ENCODE data around the gene DHRS9.
A peak's percentile ranks its signal among the peaks of the same experiment; 100 is the strongest.

Gene DHRS9

DNA sequence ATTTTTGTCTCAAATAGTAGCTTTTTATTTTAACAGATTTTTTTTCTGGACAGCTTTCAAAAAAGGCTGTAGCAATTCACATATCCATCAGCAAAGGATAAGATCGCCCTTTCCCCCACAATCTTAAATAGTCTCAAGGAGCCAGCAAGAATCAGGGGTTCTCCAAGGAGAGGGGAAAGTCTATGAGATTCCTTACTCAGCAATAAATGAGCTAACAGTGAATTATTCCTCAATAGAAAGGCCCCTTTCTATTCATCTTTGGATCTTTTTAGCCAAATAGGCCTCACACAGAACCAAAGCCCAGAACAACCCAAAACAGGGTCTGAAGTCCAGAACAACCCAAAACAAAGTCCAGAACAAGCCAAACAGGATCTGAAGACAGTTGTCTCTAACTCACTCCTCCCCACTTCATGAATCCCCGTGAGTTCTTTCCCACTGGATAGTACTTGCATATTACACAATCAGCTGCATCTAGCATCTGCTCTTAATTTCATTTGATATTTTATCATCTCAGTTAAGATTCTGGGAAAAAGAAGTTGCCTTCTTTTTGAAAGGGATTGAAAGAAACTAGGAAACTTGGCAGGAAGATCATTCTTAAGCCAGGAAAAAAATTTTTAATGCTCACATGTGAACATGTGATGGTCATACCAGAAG, 3.4 kb upstream of the DHRS9 start:
- no peak for DNase-seq (ENCODE audit: low read depth, low spot score)

DNA sequence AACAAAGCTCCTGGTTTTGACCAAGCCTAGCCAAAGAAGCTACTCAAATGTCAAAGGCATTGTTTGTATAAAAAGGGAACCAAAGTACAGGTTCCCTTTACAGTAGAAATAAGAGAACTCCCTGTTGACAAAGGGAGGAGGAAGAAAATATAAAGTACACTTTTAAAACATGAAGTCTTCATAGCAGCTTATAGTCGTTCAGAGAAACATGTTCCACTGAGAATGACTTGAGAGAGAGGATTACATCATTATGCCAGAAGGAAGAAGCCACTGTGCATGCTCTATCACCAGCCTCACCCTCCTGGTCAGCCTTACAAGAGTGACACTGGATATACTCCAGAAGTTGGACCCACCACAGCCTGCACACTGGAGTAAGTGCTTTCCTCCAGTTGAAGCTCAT, 2.5 kb upstream of the DHRS9 start:
- no peak for DNase-seq (ENCODE audit: low read depth, low spot score)

DNA sequence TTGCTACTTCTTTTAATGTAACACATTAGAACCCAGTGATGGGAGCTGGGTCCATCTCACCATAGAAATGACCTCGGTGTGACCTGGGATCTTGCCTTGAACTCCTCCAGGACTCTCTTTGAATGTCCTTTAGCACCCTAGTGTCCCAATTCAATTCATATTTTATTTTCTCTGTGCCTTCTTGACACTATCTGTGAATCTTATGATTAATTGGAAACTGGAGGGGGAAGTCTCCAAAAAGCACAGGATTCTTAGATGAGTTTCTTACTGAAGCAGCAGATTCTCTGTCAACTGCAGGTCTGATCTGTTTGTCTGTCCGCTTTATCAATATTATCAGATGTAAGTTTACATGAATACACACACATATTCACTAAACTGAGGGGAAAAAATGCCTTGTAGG, 470 bp downstream of the DHRS9 start:
- DNase-seq (ENCODE audit: low read depth, low spot score): no peak

DNA sequence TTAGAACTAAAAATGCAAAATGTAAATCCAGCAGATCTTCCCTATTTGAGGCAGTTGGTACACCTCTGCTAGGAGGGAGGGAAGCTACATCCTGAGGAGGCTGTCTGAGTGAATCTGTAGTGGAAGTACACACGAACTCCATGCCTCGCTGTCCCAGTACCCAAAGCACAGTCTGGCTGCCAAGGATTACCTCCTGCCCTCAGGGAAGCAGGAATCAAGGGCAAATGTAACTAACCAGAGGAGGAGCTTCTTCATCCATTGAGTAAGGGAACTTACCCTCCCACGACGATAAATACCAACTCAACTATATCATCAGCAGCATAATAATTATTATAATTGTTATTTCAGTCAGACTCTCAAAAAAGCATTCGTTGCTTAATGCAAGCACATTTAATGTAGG, 2.1 kb downstream of the DHRS9 start:
- no peak for DNase-seq (ENCODE audit: low read depth, low spot score)

DNA sequence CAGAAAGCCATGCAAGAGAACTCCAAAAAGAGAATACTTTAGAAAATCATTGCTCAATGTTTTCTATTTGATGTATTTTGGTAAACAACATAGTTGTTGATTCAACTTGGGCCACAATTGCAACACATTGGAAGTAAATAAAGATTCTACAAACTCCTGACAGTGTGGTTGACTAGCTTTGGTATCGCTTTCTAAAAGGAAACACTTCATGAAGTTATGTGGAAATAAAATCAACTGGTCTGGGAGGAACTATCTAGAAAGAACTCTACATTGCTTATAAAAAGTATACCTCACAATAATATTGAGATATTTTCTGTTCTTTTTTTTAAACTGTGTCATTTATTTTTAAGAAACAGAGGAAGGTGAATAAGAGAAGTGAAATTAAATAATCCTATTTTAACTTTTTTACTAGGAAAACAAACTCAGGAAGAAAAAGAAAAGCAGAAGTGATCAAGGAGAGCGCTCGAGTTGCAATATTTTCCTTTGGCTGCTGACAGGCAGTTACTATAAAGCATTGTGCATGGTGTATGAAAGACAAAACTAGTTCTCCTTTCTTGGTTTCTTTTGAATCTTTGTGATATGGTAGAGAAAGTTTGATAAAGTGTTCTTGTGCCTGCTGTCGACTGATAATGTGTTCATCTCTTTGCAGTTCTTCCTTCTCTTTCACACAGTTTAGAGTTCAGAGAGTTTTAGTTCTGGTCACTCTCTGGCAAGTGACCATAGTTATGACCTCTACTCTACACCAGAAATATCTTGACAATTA, 3.0 kb downstream of the DHRS9 start:
- no peak for DNase-seq (ENCODE audit: low read depth, low spot score)

DNA sequence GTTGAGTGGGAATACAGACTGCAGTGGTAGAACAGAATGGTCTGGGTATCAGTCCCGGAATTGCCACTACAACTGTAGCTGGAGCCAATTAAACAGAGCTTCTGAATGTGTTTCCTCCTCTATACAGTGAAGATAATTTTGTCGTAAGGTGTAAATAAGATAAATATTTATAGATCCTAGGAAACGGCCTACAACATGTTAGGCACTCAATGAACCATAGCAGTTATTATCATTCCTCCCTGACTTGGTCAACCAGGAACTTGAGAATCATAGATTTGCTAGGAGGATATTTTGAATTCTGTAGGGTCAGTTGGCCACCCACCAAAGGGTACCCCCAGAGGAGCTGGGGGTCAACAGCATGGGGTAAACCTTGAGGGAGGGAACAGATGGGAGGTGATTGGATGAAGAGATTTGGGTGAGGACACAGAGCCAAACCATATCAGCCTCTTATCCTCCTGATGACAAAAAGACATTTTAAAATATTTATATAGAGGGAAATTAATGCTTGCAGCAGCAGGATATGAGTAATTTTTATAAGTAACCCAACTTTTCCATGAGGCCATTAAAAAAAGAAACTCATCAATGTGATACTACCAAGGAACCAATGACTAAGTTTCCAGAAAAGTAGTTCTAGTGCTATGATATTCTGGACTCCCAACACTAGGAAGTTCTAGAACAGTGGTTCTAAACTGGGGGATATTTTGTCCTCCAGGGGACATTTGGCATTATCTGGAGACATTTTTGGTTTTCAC, 4.0 kb downstream of the DHRS9 start:
- DNase-seq (ENCODE audit: low read depth, low spot score): no peak

DNA sequence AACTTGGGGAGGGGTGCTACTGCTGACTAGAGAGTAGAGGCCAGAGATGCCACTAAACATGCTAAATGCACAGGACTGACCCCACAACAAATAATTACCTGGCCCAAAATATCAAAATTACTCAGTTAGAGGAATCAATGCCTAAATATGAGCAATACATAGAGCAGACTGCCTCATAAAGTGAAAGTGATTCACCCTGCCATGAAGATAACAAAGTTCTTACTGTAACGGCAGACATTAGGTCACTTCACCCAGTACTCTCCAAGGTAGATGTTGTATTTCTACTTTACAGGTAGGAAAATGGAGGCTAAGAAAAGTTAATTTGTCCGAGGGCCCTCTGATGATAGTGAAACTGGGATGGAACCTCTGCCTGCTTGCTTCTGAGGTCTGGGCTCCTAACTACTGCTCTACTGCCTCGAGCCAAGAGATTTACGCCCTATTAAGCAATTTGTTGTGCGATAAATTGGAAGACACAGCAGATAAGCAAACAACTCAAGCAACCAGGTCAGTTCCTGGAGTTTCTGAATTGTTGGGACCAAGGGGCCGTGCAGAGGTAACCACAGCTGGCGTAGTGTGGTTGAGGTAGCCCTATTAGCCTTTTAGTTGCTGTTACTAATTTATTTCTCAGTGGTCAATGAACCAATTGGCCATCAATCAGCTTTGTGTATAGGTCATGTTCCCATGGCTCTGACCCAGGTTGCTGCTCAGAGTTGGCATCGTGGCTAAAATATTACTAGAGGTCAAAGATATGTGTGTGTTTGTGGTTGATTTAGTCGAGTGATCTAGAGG, 4.8 kb downstream of the DHRS9 start:
- DNase-seq (ENCODE audit: low read depth, low spot score): peak; percentile 55

DNA sequence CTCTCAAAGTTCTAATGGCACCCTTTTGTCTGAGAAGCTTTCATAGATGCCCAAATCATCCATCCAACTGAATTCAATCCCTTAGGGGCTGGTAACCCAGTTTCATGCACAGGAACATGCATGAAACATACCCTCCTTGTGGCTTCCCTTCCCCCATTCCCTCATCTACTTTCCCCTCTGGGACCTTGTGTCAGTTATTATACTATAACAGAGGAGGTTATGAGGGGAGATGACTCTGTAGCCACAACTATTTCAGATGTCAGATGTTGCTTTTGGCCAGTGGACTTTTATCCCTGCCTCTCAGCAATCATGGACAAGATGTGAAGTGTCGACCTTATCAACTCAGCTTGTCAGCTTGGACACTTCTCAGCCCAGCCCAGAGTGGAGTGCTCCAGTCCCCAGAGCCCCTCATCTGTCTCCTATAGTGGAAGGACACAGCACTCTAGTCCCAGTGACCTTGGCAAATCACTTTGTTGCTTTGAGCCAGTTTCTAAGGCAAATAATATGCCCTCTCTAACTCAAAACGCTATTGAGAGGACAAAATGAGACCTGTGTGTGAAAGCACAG, 8.4 kb downstream of the DHRS9 start:
- no peak for DNase-seq (ENCODE audit: low read depth, low spot score)

DNA sequence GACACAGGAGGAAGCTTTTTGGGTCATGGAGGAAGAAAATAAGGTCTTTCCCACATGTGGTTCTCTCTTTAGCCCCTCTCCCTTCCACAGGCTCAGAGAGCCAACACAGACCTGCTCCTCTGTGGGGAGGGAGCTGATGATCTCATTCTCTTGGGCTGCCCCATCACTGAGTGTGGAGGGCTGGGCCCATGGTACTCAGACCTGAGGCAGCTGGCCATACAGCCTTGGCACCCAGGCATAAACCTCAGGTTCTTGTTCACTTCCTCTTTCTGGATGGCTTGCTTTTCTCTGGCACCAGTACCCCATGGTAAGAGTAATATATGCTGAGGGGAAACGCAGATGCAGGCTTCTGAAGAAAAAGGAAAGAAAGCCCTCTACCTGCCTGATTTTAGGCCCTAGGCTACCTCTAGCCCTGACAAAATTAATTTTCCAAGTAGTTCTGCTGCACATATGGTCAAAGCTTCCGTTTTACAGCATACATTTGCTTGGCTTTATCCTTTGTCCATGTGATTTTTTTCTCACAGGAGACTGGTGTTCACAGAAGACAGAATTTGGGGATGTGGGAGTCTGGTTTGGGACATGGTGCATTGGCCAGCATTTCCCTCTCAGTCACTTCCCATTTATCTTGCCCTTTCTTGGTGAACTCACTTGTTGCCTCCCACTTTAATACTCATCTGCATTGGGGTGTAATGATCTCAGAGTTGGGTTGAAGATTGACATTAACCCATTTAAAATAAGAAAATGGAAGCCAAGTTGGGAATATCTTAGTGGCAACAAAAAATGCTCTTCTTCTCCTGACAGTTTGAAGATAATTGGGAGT, 11.1 kb downstream of the DHRS9 start:
- DNase-seq (ENCODE audit: low read depth, low spot score): peak; percentile 46

DNA sequence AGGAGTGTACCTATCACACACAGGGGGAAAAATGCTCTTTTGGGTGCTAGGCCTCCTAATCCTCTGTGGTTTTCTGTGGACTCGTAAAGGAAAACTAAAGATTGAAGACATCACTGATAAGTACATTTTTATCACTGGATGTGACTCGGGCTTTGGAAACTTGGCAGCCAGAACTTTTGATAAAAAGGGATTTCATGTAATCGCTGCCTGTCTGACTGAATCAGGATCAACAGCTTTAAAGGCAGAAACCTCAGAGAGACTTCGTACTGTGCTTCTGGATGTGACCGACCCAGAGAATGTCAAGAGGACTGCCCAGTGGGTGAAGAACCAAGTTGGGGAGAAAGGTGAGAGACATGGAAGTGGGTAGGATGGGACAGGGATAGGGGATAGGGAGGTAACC, 12.2 kb downstream of the DHRS9 start:
- peak; percentile 12 for DNase-seq (ENCODE audit: low read depth, low spot score)

DNA sequence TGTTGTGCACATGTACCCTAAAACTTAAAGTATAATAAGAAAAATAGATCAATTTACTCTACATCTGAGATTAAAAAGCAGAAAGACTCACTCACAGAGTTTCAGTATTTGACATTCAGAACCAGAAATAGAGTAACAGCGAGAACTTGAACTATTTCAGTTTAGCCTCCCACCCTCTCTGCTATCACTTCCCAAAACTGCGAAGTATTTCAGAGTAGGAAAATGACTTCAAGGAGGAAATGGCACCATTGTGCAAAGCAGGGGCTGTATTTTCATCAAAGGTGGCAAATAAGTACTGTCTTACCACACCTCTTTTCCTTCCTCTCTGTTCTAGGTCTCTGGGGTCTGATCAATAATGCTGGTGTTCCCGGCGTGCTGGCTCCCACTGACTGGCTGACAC, 13.6 kb downstream of the DHRS9 start:
- DNase-seq (ENCODE audit: low read depth, low spot score): no peak

DNA sequence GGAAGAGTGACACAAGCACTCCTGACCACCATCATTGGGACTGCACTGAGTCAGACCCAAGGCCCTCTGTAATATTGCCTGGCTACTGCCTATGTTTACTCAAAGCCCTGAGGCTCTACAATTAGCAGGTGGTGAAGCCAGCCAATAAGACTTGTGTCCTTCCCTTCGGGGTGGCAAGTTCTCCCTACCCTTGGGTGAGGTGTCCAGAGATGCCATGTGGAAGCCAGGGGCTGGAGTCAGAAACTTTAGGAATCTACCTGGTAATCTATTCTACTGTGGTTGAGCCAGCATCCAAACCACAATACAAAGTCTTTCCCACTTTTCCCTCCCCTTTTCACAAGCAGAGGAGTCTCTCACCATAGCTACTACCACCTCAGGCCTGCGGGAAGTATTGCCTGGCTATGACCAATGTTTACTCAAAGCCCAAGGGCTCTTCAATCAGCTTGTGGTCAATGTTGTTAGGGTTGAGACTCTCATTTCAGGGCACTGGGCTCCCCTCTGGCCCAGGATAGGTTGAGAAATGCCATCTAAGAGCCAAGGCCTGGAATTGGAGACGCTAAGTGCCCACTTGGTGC, 17.6 kb downstream of the DHRS9 start:
- peak; percentile 48 for DNase-seq (ENCODE audit: low read depth, low spot score)

DNA sequence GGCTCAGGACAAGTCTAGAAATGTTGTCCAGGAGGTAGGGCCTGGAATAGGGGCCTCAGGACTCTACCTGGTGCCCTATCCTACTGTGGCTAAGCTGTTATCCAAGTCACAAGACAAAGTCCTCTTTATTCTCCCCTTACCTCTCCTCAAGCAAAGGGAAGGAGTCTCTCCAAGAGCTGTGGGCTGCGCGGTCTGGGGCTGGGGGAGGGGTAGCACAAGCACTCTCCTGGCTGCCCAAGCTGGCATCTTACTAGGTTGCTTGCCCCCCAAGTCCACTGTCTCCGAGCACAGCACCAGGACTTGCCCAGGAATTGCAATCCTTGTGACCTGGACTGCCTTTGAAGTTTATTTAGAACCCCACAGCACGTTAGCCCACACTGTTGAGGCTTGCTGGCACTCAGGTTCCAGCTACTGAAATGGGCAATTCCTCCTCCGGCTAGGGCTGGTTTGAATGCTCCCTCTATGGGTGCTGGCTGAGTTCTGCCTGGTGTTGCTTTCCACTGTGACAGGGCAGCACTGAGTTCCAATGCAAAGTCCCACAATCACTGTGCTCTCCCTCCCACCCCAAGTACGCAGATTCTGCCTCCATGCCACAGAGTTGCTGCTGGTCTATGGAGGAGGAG, 18.5 kb downstream of the DHRS9 start:
- DNase-seq (ENCODE audit: low read depth, low spot score): no peak

DNA sequence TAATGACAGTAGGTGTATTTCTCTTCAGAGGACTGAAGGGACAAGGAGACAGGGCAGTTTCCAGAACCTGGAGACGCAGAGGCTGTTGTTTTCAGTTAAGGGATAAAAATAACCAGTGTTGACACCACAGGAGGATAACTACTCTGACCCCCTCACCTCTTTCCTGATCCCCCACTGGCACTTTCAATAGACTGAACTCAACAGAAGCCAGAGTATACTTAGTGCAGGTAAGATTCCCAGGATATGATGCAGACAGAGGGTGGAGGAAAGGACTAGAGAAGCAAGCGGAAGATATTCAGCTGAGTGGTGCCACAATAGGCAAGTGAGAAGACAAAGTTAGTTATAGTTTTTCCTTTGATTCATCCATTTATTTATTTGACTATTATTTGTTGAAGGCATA, 19.8 kb downstream of the DHRS9 start:
- no peak for DNase-seq (ENCODE audit: low read depth, low spot score)

DNA sequence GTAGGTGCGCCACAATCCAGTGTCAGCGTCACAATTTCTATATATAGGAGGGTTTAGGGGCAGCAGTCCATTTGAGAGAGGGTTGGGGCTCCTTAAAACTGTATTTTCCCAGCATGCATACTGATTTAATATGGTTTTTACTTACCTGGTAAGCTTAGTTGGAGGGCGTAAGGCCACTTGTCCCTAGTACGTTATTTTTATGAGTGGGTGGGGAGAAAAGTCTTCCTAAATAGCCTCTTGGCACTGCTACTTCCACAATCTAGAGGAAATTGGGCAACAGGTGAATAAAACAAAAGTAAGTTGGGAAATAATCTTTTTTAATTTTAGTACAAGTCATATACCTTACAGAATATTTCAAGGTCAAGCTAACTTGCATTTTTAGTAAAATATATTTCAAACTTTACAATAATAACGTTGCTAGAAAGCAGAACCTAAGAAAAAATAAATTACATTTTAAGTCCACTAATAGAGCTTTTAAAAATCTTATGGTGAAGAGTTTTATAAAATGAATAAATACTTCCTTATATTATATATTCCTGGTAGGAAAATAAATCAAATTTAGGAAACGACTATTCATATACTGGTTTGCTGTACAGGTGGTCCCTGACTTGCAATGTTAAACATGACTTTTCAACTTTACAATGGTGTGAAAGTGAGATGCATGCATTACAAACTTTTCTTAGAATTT, 20.9 kb downstream of the DHRS9 start:
- no peak for DNase-seq (ENCODE audit: low read depth, low spot score)

DNA sequence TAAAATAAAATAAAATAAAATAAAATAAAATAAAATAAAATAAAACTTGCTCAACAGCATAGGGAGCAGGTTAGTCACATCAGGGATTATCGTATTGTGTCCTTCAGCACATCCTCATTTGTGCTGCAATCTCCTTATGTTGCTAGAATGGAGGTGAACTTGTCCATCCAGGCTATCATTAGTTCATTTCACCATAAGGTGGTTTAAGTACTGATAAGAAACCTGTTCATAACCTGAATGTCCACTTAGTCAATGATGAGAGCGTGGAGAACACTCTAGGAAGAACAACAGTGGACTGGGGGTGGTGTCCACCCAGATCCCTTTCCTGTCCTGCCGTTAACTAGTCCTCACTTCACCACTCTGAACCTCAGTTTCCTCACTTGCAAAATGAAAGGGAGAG, 21.9 kb downstream of the DHRS9 start:
- no peak for DNase-seq (ENCODE audit: low read depth, low spot score)

DNA sequence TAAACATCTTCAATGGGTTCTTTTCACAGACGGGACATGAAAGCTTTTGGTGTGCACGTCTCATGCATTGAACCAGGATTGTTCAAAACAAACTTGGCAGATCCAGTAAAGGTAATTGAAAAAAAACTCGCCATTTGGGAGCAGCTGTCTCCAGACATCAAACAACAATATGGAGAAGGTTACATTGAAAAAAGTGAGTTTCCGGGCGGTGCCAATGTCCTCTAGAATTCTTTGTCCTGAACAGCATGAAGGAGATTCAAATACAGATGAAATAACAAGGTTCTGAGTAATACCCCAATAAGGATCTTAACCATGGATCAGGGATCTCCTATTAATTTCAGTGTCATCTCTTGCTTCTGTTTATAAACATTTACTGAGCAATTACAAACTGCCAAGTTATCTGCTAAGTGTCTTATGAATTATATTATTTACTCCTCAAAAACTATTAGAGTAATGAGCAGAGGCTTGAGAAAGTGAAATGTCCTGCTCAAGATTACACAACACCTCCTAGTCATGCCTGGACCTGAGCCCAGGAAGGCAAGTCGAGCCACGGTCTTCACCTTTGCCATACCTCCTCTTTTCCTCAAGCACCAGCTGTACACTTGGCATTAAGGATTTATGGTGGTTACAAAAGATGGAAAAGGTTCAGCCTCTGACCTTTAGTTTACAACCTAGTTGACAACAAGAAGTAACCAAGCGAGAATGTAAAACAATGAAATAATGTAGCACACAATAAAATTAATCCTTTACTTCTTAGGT, 22.6 kb downstream of the DHRS9 start:
- DNase-seq (ENCODE audit: low read depth, low spot score): peak; percentile 61

DNA sequence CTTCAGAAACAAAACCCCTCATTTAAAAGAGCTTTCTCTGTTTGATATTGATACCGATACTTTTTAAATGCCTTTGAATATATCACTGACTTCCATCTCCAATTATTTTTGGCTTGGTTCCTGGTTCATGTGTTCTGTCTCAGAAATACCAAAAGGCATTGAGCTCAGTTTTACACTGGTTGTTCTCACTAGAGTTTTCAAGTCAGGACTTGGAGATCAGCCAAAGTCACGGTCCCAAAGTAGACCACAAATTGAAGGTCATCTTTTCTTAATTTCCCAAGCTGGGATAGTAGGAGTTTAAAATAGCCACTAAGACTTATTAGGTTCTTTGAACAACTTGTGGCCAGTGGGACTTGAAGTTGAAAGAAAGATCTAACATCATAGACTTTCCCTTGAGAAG, 24.2 kb downstream of the DHRS9 start:
- peak; percentile 40 for DNase-seq (ENCODE audit: low read depth, low spot score)

DNA sequence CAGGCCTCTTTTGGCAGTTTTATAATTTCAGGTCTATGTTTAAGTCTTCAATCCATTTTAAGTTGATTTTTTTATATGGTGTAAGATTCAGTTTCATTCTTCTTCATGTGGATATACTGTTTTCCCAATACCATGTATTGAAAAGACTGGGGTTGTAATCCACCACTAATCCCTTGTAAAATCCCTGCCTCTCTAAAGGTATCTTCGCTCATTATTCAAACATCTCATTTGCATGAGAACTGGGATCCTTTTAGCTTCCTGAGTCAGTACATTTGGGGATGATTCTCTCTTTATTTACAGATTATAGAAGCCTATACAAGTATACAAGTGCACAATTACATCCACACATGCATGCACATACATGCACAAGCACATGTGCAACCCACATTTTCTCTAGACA, 25.3 kb downstream of the DHRS9 start:
- no peak for DNase-seq (ENCODE audit: low read depth, low spot score)

Data from astrocyte of the hippocampus (primary cell).